Stimulated activated CD4-positive, alpha-beta T cell treated with anti-CD3 and anti-CD28 coated beads, Interleukin-4, amount 100 ng/mL, for 1 hour (primary cell): ENCODE measurements around the gene DIP2C.
"Not testable (repeated sequence)": the region's sequence is repeated elsewhere in the genome, so short reads cannot be mapped to it uniquely, and the experiment has no call there.

Experiments used
- DNase-seq: peaks from one replicate; pipeline ENCODE4 v3.0.0-alpha.2; 2020

Gene DIP2C

GRCh38 chr10:338171-339037 is 351.1 kb downstream of the DIP2C start:
- DNase-seq = no peak

GRCh38 chr10:336247-336646 is 353.2 kb downstream of the DIP2C start:
- no peak for DNase-seq

DNA sequence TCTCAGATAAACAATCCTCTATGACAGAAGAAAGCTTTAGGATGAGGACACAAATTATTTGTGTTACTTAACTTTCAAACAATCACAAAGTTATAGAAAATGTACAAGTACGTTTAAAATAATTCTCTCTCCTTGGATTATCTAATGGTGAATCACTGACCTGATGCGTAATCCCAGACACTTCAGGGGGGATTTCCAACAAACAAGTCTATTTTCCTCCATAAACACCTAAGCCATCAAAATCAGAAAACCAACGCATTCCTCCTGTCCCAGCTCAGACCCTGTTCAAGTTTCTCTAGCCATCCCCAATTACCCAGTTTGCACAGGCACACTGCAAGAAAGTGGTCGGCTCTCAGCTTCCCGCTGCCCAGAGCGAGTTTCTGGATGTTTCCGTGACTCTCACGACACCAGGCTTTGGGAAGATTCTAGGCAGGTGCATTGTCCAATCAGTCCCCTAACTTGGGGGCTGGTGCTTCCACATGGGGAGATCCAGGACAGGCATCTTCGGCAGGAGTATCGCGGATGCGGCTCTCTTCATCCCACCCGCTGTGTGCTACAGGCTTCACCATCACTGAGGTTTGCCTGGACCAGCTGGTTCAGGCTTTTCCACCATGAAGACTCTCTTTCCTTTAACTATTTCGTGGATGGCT is 354.2 kb downstream of the DIP2C start:
- no peak for DNase-seq

DNA sequence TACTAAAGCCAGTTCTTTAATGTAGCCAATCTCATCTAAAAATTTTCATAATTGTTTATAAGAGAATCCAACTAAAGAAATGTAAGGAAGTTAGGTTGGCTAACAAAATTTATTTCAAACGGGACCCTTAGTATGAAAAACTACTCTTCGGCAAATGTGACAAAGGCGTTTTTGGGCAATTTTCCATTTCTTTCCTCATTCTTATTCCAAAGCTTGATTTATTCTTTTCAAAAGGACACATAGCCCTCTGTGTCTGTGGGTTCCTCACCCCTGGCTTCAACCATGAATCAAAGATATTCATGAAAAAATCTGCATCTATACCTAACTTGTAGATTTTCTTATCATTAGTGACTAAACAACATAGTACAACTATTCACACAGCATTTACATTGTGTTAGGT is 358.3 kb downstream of the DIP2C start:
- no peak for DNase-seq

- peak; percentile 8 for DNase-seq
Measured at GRCh38 chr10:329361-330099, 359.9 kb downstream of the DIP2C start.

DNA sequence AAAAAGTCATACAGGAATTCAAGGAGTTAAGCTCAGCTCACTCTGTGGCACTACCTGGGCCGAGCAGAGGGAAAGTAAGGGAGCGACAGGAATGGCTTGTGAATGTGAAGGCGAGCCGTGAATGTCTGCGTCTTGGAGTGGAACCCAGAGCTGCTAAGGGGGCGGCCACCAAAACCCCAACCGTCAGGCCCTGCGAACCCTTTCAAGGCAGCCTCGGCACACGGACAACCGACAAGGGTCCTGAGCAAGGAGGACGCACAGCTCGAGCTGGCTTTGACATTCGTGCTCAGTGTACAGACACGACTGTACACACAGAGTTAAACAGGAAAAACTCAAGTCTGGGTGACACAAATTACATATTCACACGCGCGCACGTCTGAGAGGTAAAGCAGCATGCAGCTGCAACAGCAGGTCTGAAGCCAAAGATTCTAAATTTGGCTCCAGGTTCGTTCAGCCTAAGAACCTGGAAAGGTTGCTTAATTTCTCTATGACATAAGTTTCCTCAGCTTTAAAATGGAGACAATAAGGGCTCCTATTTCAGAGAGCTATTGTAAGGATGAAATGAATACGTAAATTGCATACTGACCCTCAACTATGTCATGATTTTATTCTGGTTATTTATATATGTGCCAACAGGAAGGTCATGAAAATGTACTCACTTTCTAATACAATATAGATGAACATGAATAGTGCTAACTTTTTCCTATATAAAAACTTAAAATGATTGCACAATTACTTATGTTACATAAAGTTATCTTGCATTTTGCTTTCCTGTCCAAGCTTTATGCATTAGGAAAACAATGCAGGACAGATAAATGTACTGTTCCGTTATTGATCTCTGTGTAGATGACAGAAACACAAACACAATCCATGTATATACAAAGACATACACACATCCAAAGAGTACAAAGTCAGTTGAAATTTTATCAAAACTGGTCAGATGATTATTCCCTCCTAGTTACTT is 361.3 kb downstream of the DIP2C start:
- no peak for DNase-seq

GRCh38 chr10:326894-327635 is 362.4 kb downstream of the DIP2C start:
- no peak for DNase-seq

DNA sequence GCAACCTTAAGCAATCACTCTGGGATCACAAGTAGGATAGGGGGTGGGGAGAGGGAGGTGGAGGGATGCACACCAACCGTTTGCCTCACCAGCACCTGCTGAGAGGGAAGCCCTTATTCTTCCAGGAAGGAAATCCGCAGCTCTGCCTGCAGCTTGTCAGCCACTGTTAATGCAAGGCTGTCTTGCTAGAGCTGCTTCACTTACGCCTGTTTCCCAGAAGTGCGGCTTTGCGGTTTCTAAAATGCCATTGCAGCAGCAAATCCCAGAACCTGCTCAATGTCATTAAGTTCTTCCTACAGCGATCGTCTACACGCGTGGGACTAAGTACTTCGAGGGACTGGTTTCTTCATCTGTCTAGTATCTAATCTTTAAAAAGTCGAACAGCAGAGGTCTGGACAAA is 363.1 kb downstream of the DIP2C start:
- DNase-seq = no peak

DNA sequence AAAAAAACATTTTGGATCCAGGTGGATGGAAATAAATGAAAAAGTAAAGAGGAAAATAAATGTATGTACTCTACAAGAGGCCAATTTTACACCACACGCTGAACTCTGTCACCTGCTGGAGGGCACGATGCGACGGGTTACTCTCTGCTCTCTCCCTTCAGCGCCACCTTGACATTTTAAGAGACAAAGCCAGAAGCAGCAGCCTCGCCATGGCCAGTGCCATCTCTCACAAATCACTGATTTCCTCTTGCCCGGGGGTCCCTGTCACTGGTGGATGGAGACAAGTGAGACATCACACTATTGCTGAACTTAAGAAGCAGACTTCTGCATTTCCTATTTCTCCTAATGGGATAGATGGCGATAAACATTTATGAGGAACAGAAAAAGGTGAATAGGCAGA is 364.2 kb downstream of the DIP2C start:
- DNase-seq = no peak

- no peak for DNase-seq
Measured at GRCh38 chr10:324593-324992, 364.9 kb downstream of the DIP2C start.

DNA sequence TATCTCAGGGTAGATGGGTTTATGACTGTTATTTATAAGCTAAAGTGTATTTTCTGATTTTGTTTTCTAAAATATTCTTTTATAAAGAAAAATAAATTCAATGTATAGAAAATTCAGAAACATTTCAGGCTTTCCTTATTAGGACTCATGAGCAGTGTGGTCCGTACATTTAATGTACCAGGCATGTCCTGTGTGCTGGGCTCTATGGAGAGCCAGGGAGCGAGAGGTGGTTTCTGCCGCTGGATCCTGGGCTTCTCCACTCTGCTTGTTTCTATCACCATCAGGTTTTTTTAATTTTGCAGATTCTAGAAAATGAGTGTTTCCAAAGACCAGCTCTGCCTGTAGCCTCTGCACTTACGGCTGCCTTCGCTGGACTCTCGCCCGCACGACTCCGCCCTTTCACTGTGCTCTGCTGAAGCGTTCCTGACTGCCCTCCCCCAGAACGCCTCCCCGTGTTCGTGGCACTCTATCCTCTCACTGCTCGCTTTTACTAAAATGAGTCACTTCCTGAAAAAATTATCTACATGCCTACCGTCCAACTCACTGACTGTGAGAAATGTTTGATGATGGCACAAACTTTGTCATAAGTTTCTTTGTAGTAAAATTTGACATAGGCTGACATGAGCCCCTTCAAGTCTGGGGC is 365.7 kb downstream of the DIP2C start:
- peak; percentile 29 for DNase-seq

DNA sequence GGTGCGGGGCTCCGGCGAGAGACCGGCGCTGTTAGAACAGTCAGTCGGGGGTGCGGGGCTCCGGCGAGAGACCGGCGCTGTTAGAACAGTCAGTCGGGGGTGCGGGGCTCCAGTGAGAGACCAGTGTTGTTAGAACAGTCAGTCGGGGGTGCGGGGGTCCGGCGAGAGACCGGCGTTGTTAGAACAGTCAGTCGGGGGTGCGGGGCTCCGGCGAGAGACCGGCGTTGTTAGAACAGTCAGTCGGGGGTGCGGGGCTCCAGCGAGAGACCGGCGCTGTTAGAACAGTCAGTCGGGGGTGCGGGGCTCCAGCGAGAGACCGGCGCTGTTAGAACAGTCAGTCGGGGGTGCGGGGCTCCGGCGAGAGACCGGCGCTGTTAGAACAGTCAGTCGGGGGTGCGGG is 366.4 kb downstream of the DIP2C start:
- DNase-seq = not testable (repeated sequence)

DNA sequence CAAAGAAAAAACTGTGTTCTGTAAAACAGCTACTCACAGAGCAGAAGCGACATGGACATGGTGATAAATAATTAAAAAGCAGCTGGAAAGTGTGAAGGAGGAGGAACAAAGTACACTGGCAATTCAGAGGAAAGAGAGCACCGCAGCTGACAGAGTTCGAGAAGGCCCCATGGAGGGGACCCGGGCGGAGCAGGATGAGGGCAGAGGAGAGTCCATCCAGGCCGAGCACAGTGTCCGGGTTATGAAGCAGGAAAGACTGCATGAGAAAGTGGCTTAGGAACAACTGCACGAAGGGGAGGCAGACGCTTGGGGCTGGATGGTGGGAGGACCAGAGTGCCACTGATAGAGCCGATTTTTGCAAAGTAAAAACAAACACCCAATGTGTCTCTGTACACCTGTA is 368.7 kb downstream of the DIP2C start:
- DNase-seq = no peak

- DNase-seq = no peak
Measured at GRCh38 chr10:317926-318325, 371.5 kb downstream of the DIP2C start.

- DNase-seq = peak; percentile 13
Measured at GRCh38 chr10:317271-317769, 372.1 kb downstream of the DIP2C start.

DNA sequence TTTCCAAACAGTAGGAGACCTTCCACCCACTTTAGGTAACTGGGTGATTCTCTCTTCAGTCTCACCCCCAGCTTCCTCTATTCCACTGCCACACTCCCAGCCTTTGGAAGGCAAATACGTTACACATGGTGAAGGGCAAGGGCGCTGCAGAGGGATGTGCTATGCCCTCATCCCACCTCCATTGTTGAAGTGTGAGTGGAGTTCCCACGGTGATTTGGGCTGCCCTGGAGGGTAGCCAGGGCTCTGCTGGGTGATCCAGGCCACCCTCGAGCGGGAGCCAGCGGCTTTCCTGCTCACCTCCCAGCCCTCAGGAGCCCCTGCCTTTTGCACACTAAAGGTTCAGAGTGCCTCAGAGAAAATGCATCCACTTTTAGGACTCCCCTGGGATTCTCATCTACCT is 373.1 kb downstream of the DIP2C start:
- DNase-seq = no peak

- DNase-seq = no peak
Measured at GRCh38 chr10:314871-315270, 374.6 kb downstream of the DIP2C start.

DNA sequence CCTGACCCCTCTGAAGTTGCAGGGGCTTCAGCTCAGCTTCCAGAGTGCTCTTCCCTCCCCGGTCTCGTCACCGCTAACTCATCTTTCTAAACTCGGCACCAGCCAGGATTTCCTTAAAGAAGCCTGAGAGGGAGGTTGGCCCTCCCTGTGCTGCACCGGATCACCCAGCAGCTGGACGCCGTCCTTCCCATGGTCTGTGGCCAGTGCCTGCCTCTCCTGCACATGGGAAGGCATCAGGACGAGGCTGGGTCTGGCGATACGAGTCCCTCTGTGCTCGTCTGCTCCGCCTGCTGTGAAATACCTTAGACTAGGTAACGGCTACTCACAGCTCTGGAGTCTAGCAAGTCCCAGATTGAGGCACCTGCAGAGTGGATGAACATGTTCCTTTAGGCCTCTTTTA is 375.1 kb downstream of the DIP2C start:
- DNase-seq = no peak

DNA sequence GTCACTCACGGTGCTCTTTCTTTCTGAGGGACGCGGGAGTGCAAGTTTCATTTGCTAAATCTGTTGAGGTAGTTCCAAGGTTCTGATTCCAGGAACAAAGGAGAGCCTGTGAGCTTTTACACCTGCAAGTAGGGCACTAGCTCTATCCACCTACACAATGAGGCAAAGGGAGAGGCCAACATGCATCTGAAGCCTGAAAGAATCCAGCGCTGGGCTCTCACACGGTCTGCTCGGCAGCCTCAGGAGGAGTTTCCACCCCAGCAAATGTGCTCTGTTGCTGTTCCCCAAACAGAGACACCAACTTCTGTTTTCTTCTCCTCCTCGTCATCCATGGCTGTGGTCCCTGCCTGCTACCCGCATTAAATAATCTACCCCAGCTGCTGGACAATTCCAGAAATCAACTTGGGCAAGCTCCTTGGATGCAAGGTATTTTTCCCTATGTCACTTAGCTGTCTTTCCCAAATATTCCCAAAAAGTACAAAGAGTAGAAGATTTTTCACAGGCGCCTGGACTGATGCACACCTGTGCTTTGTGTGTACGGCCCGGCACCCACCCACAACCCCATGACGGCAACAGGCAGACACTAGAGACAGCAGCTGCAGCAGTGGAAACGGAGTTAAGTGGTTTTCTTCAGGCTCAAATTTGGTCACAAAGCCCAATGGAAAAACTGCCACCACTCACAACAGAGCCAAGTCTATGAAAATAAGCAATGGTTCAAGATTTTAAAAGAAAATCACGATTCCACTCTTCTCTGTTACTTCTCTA is 377.4 kb downstream of the DIP2C start:
- no peak for DNase-seq

DNA sequence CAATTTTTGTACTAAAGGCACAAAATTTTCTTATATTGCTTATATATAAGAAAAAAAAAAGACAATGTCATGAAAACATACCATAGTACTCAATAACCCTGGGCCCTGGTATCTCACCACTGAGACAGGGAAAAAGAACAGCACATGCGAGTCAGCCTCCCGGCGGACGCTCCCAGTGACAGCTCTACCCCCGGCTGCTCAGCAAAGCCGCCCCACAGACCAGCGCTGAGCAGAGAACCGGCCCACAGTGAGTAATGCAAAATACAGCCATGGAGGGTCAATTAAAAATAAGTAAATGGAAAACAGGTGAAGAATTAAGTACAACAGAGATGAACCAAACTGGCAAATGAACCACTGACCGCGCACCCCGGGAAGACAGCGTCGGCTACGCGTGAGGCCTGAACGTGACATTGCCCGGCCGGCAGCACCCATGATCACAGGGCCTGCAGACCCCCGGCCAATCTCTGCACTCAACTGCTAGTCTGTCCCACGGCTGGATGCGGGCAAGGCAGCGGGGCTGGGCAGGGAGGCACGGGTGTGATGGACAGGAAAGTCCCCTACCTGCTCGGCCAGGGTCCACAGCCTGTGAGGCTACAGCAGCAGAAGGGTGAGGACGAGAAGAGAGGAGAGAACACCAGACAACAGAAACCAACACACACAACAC is 378.4 kb downstream of the DIP2C start:
- no peak for DNase-seq
